ENCODE data around the gene CYP46A1.

Gene CYP46A1

GRCh38 chr14:99717682-99718013 is 33.5 kb downstream of the CYP46A1 start:
- no peak overlapping the region for H3K27ac Mint-ChIP-seq
- H3K4me3 Mint-ChIP-seq, result no peak overlapping the region
- no peaks in the 10 kb centered on the region for H3K36me3 Mint-ChIP-seq (ENCODE audit: low read depth)
- no peaks in the 10 kb centered on the region for H3K4me1 Mint-ChIP-seq (ENCODE audit: low read depth)
- peaks cover 8% of the 10 kb centered on the region for H3K27me3 Mint-ChIP-seq (ENCODE audit: low read depth)
- no peaks in the 10 kb centered on the region for H3K9me3 Mint-ChIP-seq

GRCh38 chr14:99718031-99718810 is 34.1 kb downstream of the CYP46A1 start:
- H3K4me3 Mint-ChIP-seq, result no peak overlapping the region
- peaks cover 8% of the 10 kb centered on the region for H3K27me3 Mint-ChIP-seq (ENCODE audit: low read depth)
- H3K36me3 Mint-ChIP-seq (ENCODE audit: low read depth), result no peaks in the 10 kb centered on the region
- no peaks in the 10 kb centered on the region for H3K4me1 Mint-ChIP-seq (ENCODE audit: low read depth)
- H3K27ac Mint-ChIP-seq, result no peak overlapping the region
- H3K9me3 Mint-ChIP-seq, result no peaks in the 10 kb centered on the region

GRCh38 chr14:99718811-99719192 is 34.7 kb downstream of the CYP46A1 start:
- Mint-ChIP-seq H3K4me1 (ENCODE audit: low read depth) (no peaks in the 10 kb centered on the region), H3K9me3 (no peaks in the 10 kb centered on the region), H3K4me3 (no peak overlapping the region), H3K27ac (no peak overlapping the region), H3K27me3 (ENCODE audit: low read depth) (peaks cover 8% of the 10 kb centered on the region), H3K36me3 (ENCODE audit: low read depth) (no peaks in the 10 kb centered on the region)

GRCh38 chr14:99720941-99721791 is 37.1 kb downstream of the CYP46A1 start:
- no peaks in the 10 kb centered on the region for H3K36me3 Mint-ChIP-seq (ENCODE audit: low read depth)
- H3K27me3 Mint-ChIP-seq (ENCODE audit: low read depth), result peaks cover 6% of the 10 kb centered on the region
- no peaks in the 10 kb centered on the region for H3K9me3 Mint-ChIP-seq
- H3K4me1 Mint-ChIP-seq (ENCODE audit: low read depth), result no peaks in the 10 kb centered on the region
- H3K27ac Mint-ChIP-seq, result no peak overlapping the region
- no peak overlapping the region for H3K4me3 Mint-ChIP-seq

GRCh38 chr14:99721792-99722516 is 37.9 kb downstream of the CYP46A1 start:
- Mint-ChIP-seq H3K9me3 (no peaks in the 10 kb centered on the region), H3K27me3 (ENCODE audit: low read depth) (peaks cover 10% of the 10 kb centered on the region), H3K4me1 (ENCODE audit: low read depth) (no peaks in the 10 kb centered on the region), H3K4me3 (no peak overlapping the region), H3K27ac (no peak overlapping the region), H3K36me3 (ENCODE audit: low read depth) (no peaks in the 10 kb centered on the region)

GRCh38 chr14:99722741-99723140 is 38.6 kb downstream of the CYP46A1 start:
- peaks cover 12% of the 10 kb centered on the region for H3K27me3 Mint-ChIP-seq (ENCODE audit: low read depth)
- H3K4me1 Mint-ChIP-seq (ENCODE audit: low read depth), result no peaks in the 10 kb centered on the region
- no peaks in the 10 kb centered on the region for H3K9me3 Mint-ChIP-seq
- H3K4me3 Mint-ChIP-seq, result no peak overlapping the region
- H3K27ac Mint-ChIP-seq, result no peak overlapping the region
- H3K36me3 Mint-ChIP-seq (ENCODE audit: low read depth), result no peaks in the 10 kb centered on the region

GRCh38 chr14:99724196-99724891 is 40.2 kb downstream of the CYP46A1 start:
- H3K36me3 Mint-ChIP-seq (ENCODE audit: low read depth), result no peaks in the 10 kb centered on the region
- H3K4me3 Mint-ChIP-seq, result no peak overlapping the region
- no peaks in the 10 kb centered on the region for H3K9me3 Mint-ChIP-seq
- peaks cover 12% of the 10 kb centered on the region for H3K27me3 Mint-ChIP-seq (ENCODE audit: low read depth)
- no peaks in the 10 kb centered on the region for H3K4me1 Mint-ChIP-seq (ENCODE audit: low read depth)
- H3K27ac Mint-ChIP-seq, result no peak overlapping the region

GRCh38 chr14:99724939-99725773 is 41.1 kb downstream of the CYP46A1 start:
- Mint-ChIP-seq H3K36me3 (ENCODE audit: low read depth) (no peaks in the 10 kb centered on the region), H3K27ac (no peak overlapping the region), H3K9me3 (no peaks in the 10 kb centered on the region), H3K4me3 (no peak overlapping the region), H3K27me3 (ENCODE audit: low read depth) (peaks cover 12% of the 10 kb centered on the region), H3K4me1 (ENCODE audit: low read depth) (no peaks in the 10 kb centered on the region)

GRCh38 chr14:99725774-99726537 is 41.9 kb downstream of the CYP46A1 start:
- no peaks in the 10 kb centered on the region for H3K36me3 Mint-ChIP-seq (ENCODE audit: low read depth)
- H3K9me3 Mint-ChIP-seq, result no peaks in the 10 kb centered on the region
- H3K27ac Mint-ChIP-seq, result no peak overlapping the region
- H3K4me3 Mint-ChIP-seq, result no peak overlapping the region
- H3K4me1 Mint-ChIP-seq (ENCODE audit: low read depth), result no peaks in the 10 kb centered on the region
- peaks cover 12% of the 10 kb centered on the region for H3K27me3 Mint-ChIP-seq (ENCODE audit: low read depth)

GRCh38 chr14:99726538-99727095 is 42.5 kb downstream of the CYP46A1 start:
- Mint-ChIP-seq H3K4me1 (ENCODE audit: low read depth) (no peaks in the 10 kb centered on the region), H3K4me3 (no peak overlapping the region), H3K27ac (no peak overlapping the region), H3K27me3 (ENCODE audit: low read depth) (peaks cover 12% of the 10 kb centered on the region), H3K9me3 (no peaks in the 10 kb centered on the region), H3K36me3 (ENCODE audit: low read depth) (no peaks in the 10 kb centered on the region)

- no peak overlapping the region for H3K27ac Mint-ChIP-seq
- peaks cover 12% of the 10 kb centered on the region for H3K27me3 Mint-ChIP-seq (ENCODE audit: low read depth)
- H3K36me3 Mint-ChIP-seq (ENCODE audit: low read depth), result no peaks in the 10 kb centered on the region
- no peaks in the 10 kb centered on the region for H3K4me1 Mint-ChIP-seq (ENCODE audit: low read depth)
- H3K9me3 Mint-ChIP-seq, result no peaks in the 10 kb centered on the region
- no peak overlapping the region for H3K4me3 Mint-ChIP-seq
Observed at GRCh38 chr14:99727096-99727870, 43.2 kb downstream of the CYP46A1 start.

GRCh38 chr14:99728231-99728920 is 44.3 kb downstream of the CYP46A1 start:
- Mint-ChIP-seq H3K36me3 (ENCODE audit: low read depth) (no peaks in the 10 kb centered on the region), H3K27me3 (ENCODE audit: low read depth) (peaks cover 12% of the 10 kb centered on the region), H3K9me3 (no peaks in the 10 kb centered on the region), H3K4me3 (no peak overlapping the region), H3K27ac (no peak overlapping the region), H3K4me1 (ENCODE audit: low read depth) (no peaks in the 10 kb centered on the region)

All from T-helper 1 cell treated with Interleukin-12 subunit alpha and Interleukin-12 subunit beta and Interleukin-4 antibody, amounts not matched to agents 30 μg/mL and 1 μg/mL, for 36 hours (primary cell).